ENCODE results near the gene AK1. TPM values are rescaled to one million over a fixed set of nuclear protein-coding genes. Genes with fewer than 3 reads are reported as not detected.
A peak's percentile ranks its signal among the peaks of the same experiment; 100 is the strongest.

The AK1 gene
- total RNA-seq, 1 experiment from 2014 or later, result 75.9 TPM

GRCh38 chr9:127880143-127880542 is 2.7 kb upstream of the AK1 start:
- peaks cover 11% of the 10 kb centered on the region for H3K36me3 Mint-ChIP-seq (ENCODE audit: insufficient read depth, unreplicated experiment)
- H3K27ac Mint-ChIP-seq (ENCODE audit: low read depth, unreplicated experiment), result no peak overlapping the region
- ChIA-PET CTCF (interaction anchor here (2.0 kb wide), 1 partner anchor 10 kb away, joined by 8 read pairs; no protein-coding TSS in a partner anchor), POLR2A (interaction anchor here (0.7 kb wide), 1 partner anchor 39 kb away, joined by 3 read pairs; no protein-coding TSS in a partner anchor)
- no peak for DNase-seq (ENCODE audit: unreplicated experiment)
- intact Hi-C loops (cut with micrococcal nuclease), result no loop called here
- H3K4me3 Mint-ChIP-seq (ENCODE audit: unreplicated experiment), result no peak overlapping the region
- no peaks in the 10 kb centered on the region for H3K9me3 Mint-ChIP-seq (ENCODE audit: unreplicated experiment)
- BruUV-seq (replicated peaks), result no TSS peak
- TF ChIP-seq CTCF (IDR thresholded peaks at IDR 0.05; ENCODE audit: unreplicated experiment), result no peak
- H3K27me3 Mint-ChIP-seq (ENCODE audit: insufficient read depth, unreplicated experiment), result no peaks in the 10 kb centered on the region
- peaks cover 8% of the 10 kb centered on the region for H3K4me1 Mint-ChIP-seq (ENCODE audit: insufficient read depth, unreplicated experiment)

- no peaks in the 10 kb centered on the region for H3K27me3 Mint-ChIP-seq (ENCODE audit: insufficient read depth, unreplicated experiment)
- DNase-seq (ENCODE audit: unreplicated experiment), result no peak
- H3K4me3 Mint-ChIP-seq (ENCODE audit: unreplicated experiment), result no peak overlapping the region
- ChIA-PET POLR2A (interaction anchor here (0.6 kb wide), 2 partner anchors 15 to 103 kb away, joined by 3 read pairs; no protein-coding TSS in a partner anchor), CTCF (interaction anchor here (0.6 kb wide), 1 partner anchor 144 kb away, joined by 3 read pairs; the partner anchor contains the start of gene TOR2A)
- no TSS peak for BruUV-seq (replicated peaks)
- no peak overlapping the region for H3K27ac Mint-ChIP-seq (ENCODE audit: low read depth, unreplicated experiment)
- no peaks in the 10 kb centered on the region for H3K9me3 Mint-ChIP-seq (ENCODE audit: unreplicated experiment)
- peaks cover 9% of the 10 kb centered on the region for H3K4me1 Mint-ChIP-seq (ENCODE audit: insufficient read depth, unreplicated experiment)
- no peak for TF ChIP-seq CTCF (IDR thresholded peaks at IDR 0.05; ENCODE audit: unreplicated experiment)
- intact Hi-C loops (cut with micrococcal nuclease), result no loop called here
- peaks cover 4% of the 10 kb centered on the region for H3K36me3 Mint-ChIP-seq (ENCODE audit: insufficient read depth, unreplicated experiment)
Measured at GRCh38 chr9:127878652-127879390, 1.3 kb upstream of the AK1 start.

GRCh38 chr9:127878001-127878651 is 651 bp upstream of the AK1 start:
- TF ChIP-seq CTCF (IDR thresholded peaks at IDR 0.05; ENCODE audit: unreplicated experiment), result no peak
- H3K27ac Mint-ChIP-seq (ENCODE audit: low read depth, unreplicated experiment), result no peak overlapping the region

More at GRCh38 chr9:127878001-127878651, 651 bp upstream of the AK1 start:
- Mint-ChIP-seq H3K27me3 (ENCODE audit: insufficient read depth, unreplicated experiment) (no peaks in the 10 kb centered on the region), H3K36me3 (ENCODE audit: insufficient read depth, unreplicated experiment) (peaks cover 4% of the 10 kb centered on the region), H3K4me3 (ENCODE audit: unreplicated experiment) (peak overlapping the region; percentile 80), H3K4me1 (ENCODE audit: insufficient read depth, unreplicated experiment) (peaks cover 9% of the 10 kb centered on the region), H3K9me3 (ENCODE audit: unreplicated experiment) (no peaks in the 10 kb centered on the region)
- intact Hi-C loops (cut with micrococcal nuclease), result no loop called here
- CTCF ChIA-PET, result interaction anchor here (0.6 to 0.8 kb wide), 2 partner anchors 66 to 143 kb away, joined by 3 read pairs; partner anchors contain the start of gene TOR2A
- BruUV-seq (replicated peaks), result no TSS peak
- no peak for DNase-seq (ENCODE audit: unreplicated experiment)
- POLR2A ChIA-PET, result interaction anchor here (0.6 to 1.2 kb wide), 5 partner anchors 12 to 102 kb away, joined by 3 to 4 read pairs (median 3); no protein-coding TSS in a partner anchor
